GM19467 (cell line): ENCODE results near the gene ACSL1.
"Not testable (repeated sequence)": the region's sequence is repeated elsewhere in the genome, so short reads cannot be mapped to it uniquely, and the experiment has no call there.

ENCODE experiments used
- ATAC-seq: cut with Tn5 transposase; IDR thresholded peaks from one replicate; pipeline ENCODE4 v1.9.1; 2021; ENCODE audit warnings: mild to moderate bottlenecking, moderate library complexity; ENCODE audit not compliant: unreplicated experiment

The ACSL1 gene

DNA sequence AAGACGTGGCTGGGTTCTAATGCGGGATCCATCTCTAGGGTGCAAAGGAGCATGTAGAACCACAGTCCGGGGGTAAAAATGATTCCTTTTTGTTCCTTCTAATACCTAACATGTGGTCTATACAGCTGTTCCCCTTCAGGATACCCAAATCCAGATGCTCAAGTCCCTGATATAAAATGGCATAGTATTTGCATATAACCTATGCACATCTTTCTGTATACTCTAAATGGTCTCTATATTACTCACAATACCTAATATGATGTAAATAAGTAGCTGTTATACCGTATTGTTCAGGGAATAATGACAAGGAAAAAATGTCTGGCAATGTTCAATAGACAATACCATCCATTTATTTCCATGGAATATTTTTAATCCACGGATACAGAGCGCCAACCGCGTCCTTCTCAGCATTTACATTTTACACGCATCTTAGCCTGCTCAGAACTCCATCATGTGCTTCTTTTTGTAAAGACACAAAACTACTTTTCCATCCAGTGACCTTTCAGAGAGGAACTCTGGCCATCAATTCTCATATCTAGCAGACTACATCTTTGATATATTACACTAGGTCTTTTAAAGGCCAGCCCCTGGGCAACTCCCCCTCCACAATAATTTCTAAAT, 31.9 kb downstream of the ACSL1 start:
- ATAC-seq, result no peak

DNA sequence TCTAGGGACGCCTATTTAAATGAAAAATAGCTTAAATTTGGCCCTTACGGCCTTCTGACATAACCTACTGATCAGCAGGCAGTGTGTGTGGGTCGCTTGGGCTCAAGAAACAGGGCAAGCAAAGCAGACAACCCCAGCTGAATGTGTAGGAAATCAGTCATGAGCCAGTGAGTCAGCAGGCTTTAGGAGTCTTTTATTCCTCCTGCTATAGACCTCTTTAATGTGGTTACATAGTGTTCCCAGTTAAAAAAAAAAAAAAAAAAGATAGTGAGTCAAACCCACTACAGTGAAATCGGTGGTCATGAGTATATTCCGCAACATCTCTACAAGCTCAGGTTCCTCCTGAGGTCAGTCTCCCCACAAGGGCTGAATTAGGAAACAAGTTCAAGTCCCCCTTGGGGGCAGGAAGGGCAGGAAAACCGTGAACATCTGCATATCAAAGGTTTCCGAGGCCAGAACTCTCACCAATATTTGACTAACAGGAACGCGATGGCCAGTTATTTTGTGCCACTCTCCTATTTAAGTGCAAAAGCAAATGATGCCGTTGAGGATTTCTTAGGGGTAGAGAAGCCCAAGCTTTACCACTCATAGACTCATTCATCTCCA, 32.7 kb downstream of the ACSL1 start:
- ATAC-seq, result no peak

DNA sequence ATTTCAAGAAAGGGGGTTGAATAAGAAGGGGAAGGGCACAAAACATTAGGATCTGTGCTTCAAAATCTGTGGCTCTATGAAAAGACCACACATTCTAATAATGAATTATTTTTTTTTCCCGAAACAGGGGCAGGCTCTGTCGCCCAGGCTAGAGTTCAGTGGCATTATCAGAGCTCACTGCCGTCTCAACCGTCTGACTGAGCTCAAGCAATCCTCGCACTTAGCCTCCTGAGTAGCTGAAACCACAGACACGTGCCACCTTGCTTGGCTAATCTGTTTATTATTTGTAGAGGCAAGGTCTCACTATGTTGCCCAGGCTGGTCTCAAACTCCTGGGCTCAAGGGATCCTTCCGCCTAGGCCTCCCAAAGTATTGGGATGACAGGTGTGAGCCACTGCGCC, 33.4 kb downstream of the ACSL1 start:
- no peak for ATAC-seq

DNA sequence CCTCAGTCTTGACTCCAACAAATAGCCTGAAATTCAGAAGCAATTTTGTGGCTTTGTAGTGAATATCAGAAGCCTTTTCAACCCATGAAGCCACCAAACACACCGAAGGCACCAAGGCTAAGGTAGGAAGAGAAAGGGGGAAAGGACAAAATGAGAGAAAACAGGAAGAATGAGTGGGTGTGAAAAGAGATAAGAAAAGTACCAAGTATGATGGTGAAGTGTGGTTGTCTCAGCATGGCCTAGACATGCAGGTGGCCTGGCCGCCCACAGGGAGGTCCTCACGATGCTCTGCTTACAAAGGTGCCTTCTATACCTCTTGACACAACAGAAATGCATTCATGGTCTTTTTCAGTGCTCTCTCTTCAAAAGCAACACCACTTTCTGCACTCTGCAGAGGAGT, 34.9 kb downstream of the ACSL1 start:
- ATAC-seq, result no peak

DNA sequence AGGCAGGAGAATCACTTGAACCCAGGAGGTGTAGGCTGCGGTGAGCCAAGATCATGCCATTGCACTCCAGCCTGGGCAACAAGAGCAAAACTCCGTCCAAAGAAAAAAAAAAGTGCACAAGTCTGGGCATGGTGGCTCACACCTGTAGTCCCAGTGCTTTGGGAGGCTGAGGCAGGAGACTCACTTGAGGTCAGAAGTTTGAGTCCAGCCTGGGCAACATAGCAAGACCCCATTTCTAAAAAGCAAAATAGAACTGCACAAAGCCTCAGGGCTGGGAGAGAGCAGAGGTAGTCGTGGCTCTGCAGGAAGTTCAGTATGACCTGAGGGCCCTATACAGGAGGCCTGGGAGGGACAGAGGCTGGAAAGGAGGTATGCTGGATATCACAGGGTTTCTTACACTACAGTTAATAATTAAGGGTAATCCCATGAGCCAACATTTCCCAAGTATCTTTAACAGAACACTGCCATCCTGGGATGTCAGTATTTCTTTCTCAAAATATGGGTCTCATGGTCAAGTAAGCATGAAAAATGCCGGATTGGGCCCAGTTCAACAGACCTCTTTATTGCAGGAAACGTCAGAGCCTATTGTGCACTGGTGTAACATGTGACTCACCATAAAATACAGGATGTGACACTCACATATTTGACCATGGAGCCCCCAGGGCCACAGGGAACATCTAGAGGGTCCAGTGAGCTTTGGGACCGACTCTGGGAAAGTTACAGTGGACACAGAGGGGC, 37.8 kb downstream of the ACSL1 start:
- no peak for ATAC-seq

DNA sequence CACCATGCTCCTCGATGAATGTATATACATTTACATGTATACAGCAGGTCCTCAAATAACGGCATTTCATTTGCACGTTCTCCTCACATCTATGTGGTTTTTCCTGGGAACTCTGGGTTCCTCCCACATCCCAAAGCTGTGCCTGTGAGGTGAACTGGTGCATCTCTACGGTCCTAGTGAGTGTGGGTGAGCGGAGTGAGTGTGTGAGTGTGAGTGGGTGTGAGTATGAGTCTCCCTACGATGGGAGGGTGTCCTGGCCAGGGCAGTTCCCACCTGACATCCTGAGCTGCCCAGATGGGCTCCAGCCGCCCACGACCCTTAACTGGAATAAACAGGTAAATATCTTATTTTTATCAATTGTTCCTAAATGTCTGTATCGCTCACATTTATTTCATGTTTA, 40.0 kb downstream of the ACSL1 start:
- ATAC-seq, result no peak

DNA sequence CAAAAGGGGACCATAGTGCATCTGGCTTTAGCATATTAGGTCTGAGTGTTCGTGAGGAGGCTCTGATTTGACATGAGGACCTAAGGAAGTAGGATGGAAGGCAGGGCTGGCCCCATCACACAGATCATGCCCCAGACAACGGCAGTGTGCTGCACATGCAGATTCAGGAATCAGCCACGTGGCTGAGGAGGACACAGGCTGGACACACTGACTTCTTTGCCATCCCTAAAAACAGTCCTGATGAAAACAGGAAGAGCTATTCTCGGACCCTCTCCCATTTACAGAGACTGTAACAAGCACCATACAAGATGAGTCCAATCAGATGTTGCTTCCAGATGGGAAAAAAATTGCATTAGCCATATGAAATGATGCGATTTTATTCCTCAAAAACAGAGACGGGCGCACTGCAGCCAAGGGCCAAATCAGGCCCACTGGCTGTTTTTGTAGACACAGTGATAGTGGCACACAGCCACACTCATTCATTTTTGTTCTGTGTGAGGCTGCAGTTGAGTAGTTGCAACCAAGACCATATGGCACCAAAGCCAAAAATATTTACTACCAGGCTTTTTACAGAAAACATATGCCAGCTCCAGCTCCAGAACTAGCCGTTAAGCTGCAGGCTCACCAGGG, 41.0 kb downstream of the ACSL1 start:
- ATAC-seq, result no peak

DNA sequence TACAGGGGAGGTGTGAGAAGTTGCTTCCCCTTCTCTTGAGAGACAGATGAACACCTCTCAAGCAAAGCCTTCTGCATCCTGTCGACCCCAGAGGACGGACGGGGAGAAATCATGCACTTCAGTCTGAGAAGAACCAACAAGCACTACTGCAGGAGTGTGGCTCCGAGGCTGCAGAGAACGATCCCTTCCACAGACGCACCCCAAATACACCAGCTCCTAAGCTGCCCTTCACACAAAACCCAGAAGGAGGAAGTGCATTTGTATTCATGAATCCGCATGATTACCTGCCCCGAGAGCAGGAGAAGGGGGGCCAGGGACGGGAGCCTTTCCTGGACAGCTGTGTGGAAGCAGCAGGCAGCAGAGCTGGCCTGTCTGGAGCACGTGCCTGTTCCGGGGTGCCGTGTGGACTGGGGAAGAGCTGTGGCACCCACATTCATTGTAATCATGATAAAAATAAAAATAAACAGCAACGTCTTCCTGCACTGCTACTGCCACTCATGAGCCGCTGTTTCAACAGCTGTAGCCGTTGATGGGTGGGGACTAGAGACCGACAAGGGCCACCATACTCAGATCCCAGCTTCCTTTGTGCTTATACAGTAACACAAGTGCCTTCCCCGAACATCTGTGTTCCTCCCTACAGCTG, 42.9 kb downstream of the ACSL1 start:
- ATAC-seq, result no peak

DNA sequence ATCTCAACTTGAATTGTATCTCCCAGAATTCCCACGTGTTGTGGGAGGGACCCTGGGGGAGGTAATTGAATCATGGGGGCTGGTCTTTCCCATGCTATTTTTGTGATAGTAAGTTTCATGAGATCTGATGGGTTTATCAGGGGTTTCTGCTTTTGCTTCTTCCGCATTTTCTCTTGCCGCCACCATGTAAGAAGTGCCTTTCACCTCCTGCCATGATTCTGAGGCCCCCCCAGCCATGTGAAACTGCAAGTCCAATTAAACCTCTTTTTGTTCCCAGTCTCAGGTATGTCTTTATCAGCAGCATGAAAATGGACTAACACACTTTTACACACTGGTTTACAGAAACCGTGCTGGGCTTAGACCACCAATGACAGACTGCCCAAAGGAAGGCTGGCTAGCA, 46.6 kb downstream of the ACSL1 start:
- ATAC-seq, result not testable (repeated sequence)

DNA sequence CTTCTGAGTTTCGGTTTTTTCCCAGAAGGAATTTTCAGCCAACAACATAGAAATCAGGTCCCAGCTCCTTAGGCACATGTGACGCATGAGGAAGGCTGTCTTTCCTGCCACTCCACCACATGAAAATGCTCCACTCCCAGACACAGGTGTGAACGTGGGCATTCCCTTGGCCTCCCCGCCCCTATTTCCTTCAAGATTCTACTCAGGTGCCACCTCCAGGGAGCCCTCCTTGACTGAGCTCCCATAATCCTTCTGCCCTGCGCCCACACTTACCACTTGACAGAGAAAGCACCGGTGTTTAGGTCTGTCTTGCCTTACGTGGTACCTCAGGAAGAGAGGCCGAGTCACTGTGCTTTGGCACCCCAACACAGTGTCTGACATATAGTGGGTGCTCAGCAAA, 47.4 kb downstream of the ACSL1 start:
- ATAC-seq, result no peak

DNA sequence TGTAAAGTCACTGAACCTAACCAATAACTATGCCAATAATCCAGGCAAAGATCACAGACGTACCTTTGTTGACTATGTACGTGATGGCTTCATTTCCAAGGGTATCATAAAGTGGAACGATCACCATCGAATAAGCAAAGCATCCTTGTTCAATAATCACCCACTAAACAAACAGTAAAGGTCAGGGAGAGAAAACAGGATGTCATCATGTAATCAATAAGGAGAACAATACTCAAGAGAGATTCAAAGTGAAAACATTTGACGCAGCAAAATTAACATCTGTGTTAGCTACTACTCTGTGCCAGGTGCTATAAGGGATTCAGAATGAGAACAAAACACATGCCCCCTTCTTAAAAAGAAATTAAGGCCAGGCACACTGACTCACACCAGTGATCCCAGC, 48.9 kb downstream of the ACSL1 start:
- no peak for ATAC-seq

DNA sequence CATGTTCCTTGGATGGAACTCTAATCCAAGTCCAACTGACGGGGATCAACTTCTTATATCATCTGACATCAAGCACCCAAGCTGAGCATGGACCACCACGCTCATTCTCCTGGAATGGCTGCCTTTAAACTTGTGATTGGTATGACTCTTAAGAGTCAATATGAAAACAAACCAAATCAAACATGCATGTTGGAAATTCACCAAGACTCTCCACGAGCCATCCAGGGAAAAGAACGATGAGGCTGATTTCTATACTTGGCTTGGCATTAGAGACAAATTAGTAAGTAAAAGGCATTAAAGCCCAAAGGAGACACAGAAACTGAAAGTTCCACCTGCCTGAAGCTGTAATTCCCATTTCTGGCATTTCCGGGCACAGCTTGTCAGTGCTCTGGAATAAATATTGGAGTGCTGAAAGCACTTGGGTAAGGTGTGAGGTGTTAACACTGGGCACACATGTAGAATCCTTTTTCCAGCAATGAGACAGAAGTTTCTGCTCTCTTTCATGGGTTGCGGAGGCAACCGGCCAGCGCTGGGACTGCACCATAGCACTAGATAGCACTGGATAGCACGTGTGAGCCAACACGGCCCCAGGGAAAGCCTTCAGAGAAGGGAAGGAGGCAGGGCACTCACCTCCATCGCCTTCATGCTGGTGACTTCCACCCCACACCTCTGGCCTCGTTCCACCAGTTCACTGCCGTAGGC, 49.8 kb downstream of the ACSL1 start:
- ATAC-seq, result no peak

DNA sequence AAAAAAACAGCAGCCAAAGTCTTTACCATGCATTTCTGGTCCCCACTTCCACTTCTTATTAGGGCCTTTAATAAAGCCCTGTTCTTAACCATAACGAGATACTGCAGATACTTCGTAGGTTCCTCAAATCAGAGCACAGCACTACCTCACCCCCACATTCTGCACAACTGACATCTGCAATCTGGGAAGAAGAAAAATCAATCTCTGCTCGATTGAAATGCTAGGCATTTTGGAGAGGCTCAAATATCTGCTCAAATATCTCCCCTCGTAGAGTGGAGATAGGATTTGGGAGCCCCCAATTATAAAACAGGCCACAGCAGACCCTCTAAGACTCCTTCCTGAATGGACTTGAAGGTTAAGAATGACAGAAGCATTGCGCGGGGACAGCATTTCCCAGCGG, 51.6 kb downstream of the ACSL1 start:
- no peak for ATAC-seq

DNA sequence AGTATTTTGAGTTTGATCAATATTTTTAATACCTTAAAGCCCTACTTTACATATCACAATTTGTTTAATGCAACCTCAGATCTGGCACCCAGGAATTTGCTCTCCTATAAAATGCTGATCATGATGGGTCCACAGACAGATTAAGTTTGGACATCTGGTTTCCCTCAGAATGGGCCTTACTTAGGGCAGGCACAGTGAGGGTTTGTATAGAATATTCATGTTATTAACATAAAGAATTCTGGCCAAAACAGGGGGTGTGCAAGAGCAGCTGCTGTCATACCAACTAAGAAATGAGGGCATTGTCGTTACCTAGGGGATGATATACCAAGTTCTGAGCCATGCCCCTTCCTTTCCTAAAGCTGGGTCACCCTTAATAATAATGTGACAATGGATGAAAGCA, 54.4 kb downstream of the ACSL1 start:
- ATAC-seq, result no peak

DNA sequence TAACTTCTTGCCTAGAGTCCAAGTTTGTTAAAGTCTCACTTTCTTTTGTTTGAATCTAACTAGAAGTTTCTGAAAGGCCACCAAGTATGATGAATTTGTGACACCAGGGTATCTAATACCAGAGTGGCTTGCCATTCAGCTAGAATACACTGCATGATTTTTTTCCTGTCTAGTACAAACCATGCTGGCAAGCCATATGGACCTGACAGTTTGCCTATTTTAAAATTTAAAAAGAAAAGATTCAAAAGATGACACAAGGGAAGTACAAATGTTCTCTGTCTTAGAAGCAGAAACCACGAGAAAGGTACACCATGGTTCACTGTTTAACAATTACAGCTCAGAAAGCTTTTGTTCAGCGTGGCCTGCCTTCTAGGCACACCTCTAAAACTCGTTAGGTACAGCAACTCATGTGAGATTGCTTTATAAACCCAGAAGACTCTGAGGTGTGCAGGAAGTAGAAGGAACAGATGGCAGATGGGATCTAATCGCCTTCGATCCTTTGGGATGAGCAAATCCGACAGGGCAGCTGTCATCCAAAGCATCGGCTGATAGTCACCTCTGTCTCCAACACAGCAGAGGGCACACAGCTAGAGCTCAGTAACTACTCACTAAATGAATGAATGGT, 56.5 kb downstream of the ACSL1 start:
- ATAC-seq, result no peak

DNA sequence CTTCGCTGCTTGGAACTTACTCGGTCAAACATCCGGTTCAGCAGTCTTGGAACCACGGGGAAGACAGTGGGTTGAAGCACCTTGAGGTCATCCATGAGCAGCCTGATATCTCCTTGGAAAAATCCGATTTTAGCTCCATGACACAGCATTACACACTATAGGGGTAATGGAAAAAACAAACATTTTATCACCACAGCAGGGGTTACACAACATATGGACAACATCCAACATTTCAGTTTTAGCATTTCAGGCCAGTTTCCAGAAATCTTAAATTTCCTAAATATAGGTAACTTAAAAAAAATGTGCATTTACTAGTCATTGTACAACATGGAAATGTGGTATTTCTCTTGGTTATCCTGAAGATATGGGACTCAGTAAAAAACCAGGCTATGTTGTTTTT, 57.5 kb downstream of the ACSL1 start:
- no peak for ATAC-seq

DNA sequence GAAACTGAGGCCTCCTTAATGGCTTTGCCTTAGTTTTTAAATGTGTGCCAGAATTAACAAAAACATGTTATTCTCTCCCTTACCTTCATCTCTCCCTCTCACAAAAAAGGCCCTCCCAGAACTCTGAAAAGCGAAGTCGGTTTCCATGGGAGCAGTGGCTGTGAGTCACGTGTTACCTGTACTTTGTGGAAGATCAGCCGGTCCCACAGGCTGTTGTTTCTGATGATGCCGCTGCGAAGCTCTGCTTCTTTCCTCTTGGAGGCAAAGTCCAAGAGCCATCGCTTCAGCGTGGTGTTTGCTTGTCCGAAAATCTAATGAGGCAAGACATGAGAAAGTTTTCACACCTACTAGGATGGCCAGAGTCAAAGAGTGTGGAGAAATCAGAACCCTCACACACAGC, 59.3 kb downstream of the ACSL1 start:
- no peak for ATAC-seq

DNA sequence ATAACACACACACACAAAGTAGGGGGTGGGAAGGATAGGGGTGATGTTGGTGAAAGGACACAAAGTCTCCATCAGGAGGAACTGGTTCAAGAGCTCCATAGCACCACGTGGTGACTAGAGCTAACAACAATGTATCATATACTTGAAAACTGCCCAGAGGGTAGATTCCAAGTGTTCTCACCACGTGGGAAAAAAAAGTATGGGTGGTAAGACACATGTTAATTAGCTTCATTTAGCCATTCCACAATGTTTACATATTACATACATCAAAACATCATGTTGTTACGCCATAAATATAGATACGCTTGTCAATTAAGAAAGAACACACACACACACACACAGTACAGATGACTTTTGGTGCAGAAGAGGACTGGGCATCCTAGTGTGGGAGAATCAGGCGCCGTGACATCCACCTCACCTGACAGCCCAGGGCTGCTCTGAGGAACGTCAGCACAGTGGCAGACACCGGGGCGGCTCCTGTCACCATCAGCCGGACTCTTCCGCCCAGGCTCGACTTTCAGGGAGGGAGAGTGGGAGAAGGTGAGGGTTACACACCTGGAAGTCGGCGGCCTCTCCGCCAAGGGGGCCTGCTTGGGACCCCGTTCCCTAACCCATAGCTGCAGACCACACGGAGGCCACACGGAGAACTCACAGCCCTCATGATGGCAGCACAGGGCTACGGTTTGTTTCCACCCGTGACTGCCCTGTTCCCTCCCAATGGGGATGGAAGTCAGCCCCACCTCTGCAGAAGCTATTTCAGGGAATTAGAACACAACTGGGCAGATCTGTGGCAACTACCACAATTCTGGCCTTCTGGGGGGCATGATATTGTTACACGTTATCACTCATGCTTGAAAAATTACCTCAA, 60.1 kb downstream of the ACSL1 start:
- ATAC-seq, result no peak

DNA sequence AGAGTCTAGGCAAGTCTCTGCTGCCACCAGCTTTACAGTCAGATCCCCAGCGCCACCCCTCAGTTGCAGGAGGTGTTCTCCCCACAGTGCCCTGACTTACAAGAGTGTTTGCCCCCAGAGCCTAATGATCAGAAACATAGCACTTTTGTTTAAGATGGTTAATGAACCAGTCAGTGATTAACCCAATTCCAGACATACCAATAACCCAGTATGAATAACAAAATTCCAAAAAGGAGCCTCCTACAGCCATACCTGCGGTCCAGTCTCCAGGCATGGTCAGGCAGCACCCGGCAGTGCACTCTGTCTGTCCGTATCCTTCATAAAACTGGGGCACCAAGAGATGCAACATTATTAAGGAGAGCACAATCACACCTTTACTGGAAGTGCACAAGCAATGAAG, 61.2 kb downstream of the ACSL1 start:
- ATAC-seq, result no peak
